ENCODE data around the gene XRCC6.
"Not testable (repeated sequence)": the region's sequence is repeated elsewhere in the genome, so short reads cannot be mapped to it uniquely, and the experiment has no call there.

Gene XRCC6

GRCh38 chr22:41654322-41654721, 33.2 kb downstream of the XRCC6 start:
- no peak for DNase-seq

GRCh38 chr22:41656556-41656955, 35.5 kb downstream of the XRCC6 start:
- DNase-seq: no peak

GRCh38 chr22:41657709-41658108, 36.6 kb downstream of the XRCC6 start:
- no peak for DNase-seq

- DNase-seq: no peak
Observed at GRCh38 chr22:41658869-41659268, 37.8 kb downstream of the XRCC6 start.

GRCh38 chr22:41659941-41660340, 38.8 kb downstream of the XRCC6 start:
- no peak for DNase-seq

- no peak for DNase-seq
Observed at GRCh38 chr22:41660416-41660815, 39.3 kb downstream of the XRCC6 start.

GRCh38 chr22:41661088-41661487, 40.0 kb downstream of the XRCC6 start:
- no peak for DNase-seq

- DNase-seq: no peak
Observed at GRCh38 chr22:41661713-41662112, 40.6 kb downstream of the XRCC6 start.

- not testable (repeated sequence) for DNase-seq
Observed at GRCh38 chr22:41663594-41663993, 42.5 kb downstream of the XRCC6 start.

GRCh38 chr22:41664490-41664889, 43.4 kb downstream of the XRCC6 start:
- no peak for DNase-seq

- DNase-seq: no peak
Observed at GRCh38 chr22:41664951-41665350, 43.9 kb downstream of the XRCC6 start.

GRCh38 chr22:41668971-41669911, 48.1 kb downstream of the XRCC6 start:
- DNase-seq: no peak

GRCh38 chr22:41672096-41672495, 51.0 kb downstream of the XRCC6 start:
- DNase-seq: not testable (repeated sequence)

- no peak for DNase-seq
Observed at GRCh38 chr22:41672780-41673509, 51.9 kb downstream of the XRCC6 start.

GRCh38 chr22:41674846-41675340, 53.8 kb downstream of the XRCC6 start:
- DNase-seq: no peak

- no peak for DNase-seq
Observed at GRCh38 chr22:41676134-41676533, 55.0 kb downstream of the XRCC6 start.

- DNase-seq: no peak
Observed at GRCh38 chr22:41681616-41682015, 60.5 kb downstream of the XRCC6 start.

- DNase-seq: peak; percentile 14
Observed at GRCh38 chr22:41682033-41682807, 61.1 kb downstream of the XRCC6 start.

GRCh38 chr22:41683052-41683451, 62.0 kb downstream of the XRCC6 start:
- DNase-seq: no peak

- no peak for DNase-seq
Observed at GRCh38 chr22:41683616-41684015, 62.5 kb downstream of the XRCC6 start.

- no peak for DNase-seq
Observed at GRCh38 chr22:41684194-41684593, 63.1 kb downstream of the XRCC6 start.

GRCh38 chr22:41686890-41687289, 65.8 kb downstream of the XRCC6 start:
- DNase-seq: not testable (repeated sequence)

GRCh38 chr22:41687901-41688364, 66.8 kb downstream of the XRCC6 start:
- DNase-seq: no peak

Data from NCI-H1048 (cell line).